KOPT-K1 (cell line): ENCODE results near the gene SHISAL2A.

Experiments
- H3K27ac ChIP-seq: fragments of 200-600 bp; sonication (generic); 2 replicates; pipeline ENCODE4 v1.5.1; 2016; ENCODE audit warnings: antibody characterized with exemption, mild to moderate bottlenecking, low read depth, low read length; ENCODE audit not compliant: poor library complexity, severe bottlenecking
- H3K36me3 ChIP-seq: fragments of 200-600 bp; sonication (generic); 2 replicates; pipeline ENCODE4 v1.5.1; 2017; ENCODE audit warnings: antibody characterized with exemption, mild to moderate bottlenecking, low read length, moderate library complexity; ENCODE audit not compliant: insufficient read depth
- H3K9me3 ChIP-seq: fragments of 200-600 bp; sonication (generic); 2 replicates; pipeline ENCODE4 v1.5.1; 2017; ENCODE audit warnings: antibody characterized with exemption, low read length, mild to moderate bottlenecking; ENCODE audit not compliant: insufficient read depth, poor library complexity, severe bottlenecking

Gene SHISAL2A

GRCh38 chr1:52706136-52706670 is 73.2 kb downstream of the SHISAL2A start:
- Histone ChIP-seq H3K9me3 (no peaks in the 10 kb centered on the region), H3K27ac (no peak overlapping the region), H3K36me3 (no peaks in the 10 kb centered on the region)
